GM10847 (cell line): Measurements from ENCODE around the gene STOX1.

ENCODE experiments used
- POLR2A ChIP-seq: IDR thresholded peaks from 2 replicates; pipeline ENCODE4 v1.6.1; 2011; ENCODE audit not compliant: insufficient read length; ENCODE audit errors: extremely low read depth

The STOX1 gene

GRCh38 chr10:68925489-68925888 lies 98.2 kb downstream of the STOX1 start:
- TF ChIP-seq POLR2A = no peak

GRCh38 chr10:68934994-68935393 lies 107.7 kb downstream of the STOX1 start:
- TF ChIP-seq POLR2A = no peak

GRCh38 chr10:68938117-68938516 lies 110.8 kb downstream of the STOX1 start:
- no peak for TF ChIP-seq POLR2A

- TF ChIP-seq POLR2A = no peak
Observed at GRCh38 chr10:68938884-68939283, 111.6 kb downstream of the STOX1 start.
